RPMI8226 (cell line): Measurements from ENCODE around the gene HBEGF.
A peak's percentile ranks its signal among the peaks of the same experiment; 100 is the strongest.

ENCODE experiments used
- DNase-seq: peaks from one replicate; pipeline ENCODE4 v3.0.0-alpha.2; 2015

Gene HBEGF

DNA sequence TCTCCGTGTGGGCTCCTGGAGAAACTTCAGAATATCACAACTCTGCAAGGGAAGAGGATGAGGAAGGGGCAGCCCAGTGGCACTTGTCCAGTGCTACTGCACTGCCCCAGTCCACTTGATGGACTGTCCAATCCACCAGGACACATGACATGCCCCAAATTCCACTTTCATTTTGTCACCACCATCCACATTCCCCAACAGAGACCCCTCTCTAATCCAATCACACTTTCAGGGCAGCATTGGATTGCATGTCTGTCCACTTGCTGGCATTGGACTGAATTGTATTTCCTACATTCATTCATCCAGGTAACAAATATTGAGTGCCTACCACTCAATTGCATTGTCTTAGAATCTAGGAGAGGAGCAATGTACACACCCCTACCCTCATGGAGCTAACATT is 14.8 kb downstream of the HBEGF start:
- DNase-seq: no peak

DNA sequence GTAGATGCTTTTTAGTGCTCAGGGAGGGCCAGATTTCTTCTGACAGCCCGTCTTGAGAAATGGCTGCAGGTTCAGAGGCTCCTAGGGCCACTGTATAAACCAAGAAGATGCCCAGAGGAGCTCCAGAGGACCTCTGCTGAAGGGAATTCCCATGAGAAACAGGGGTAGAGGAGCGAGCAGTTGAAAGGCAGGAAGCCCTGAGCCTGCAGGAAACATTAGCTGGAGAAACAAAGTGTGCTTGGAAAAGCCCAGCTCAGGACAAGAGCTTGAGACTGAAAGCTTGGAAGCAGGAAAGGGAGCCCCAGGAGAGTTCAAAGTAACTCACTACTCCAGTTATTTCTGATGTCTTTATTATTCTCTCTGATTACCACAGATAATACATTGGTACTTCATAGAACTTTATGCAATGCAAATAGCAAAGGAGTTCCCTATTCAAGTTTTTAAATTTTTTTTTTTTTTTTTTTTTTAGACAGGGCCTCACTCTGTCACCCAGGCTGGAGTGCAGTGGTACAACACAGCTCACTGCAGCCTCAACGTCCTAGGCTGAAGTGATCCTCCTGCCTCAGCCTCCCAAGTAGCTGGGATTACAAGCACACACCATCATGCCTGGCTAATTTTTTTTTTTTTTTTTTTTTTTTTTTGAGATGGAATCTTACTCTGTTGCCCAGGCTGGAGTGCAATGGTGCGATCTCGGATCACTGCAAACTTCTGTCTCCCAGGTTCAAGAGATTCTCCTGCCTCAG is 16.5 kb downstream of the HBEGF start:
- DNase-seq: no peak

DNA sequence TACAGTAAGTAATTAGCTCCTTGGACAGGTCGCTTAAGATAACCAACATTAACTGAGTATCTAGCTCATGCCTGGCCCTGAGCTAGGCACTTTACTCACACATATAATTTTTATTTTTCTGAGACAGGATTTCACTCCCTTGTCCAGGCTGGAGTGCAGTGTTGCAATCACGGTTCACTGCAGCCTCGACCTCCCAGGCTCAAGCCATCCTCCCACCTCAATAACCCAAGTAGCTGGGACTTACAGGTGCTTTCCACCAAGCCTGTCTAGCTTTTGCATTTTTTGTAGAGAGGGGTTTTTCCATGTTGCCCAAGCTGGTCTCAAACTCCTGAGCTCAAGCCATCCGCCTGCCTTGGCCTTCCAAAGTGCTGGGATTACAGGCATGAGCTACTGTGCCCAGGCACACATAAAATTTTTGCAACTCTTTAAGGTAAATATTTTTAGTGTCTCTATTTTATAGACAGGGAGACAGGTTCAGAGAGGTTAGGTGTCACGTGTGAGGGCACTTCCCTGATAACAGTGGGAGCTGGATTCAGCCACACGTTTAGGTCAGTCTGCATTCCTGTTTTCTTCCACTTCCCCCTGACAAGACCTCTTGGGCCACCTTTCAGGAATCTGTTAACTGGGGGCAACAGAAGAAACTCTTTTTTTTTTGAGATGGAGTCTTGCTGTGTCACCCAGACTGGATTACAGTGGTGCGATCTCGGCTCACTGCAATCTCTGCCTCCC is 18.2 kb downstream of the HBEGF start:
- no peak for DNase-seq

DNA sequence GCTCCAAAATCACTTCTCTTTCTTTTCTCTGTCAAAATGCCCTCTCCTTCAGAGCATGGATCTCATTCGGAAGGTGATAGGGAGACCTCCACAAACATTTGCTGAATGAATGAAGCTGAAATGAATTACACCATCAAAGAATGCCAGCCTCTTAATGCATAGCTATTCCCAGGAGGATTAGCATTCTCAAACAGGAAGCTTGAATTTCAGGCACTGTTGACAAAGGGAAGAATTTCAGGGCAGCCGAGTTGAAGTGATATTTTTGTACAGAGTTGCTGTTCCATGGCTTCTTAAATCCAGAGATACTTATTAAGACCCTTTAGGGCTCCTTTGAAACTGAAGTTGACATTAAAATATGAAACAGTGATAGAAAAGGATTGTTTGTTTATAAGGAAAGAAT is 18.8 kb downstream of the HBEGF start:
- DNase-seq: no peak

DNA sequence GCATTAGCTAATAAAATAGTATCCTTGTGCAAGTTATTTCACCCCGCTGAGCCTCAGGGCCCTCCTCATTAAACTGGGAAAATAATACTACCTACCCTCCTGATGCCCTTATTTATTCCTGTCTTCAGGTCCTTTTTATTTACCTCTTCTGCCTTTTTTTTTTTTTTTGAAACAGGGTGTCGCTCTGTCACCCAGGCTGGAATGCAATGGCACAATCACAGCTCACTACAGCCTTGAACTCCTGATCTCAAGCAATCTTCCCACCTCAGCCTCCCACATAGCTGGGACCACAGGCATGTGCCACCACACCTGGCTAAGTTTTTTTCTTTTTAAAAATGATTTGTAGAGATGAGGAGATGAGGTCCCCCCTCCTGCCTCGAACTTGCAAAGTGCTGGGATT is 20.9 kb downstream of the HBEGF start:
- DNase-seq: no peak

DNA sequence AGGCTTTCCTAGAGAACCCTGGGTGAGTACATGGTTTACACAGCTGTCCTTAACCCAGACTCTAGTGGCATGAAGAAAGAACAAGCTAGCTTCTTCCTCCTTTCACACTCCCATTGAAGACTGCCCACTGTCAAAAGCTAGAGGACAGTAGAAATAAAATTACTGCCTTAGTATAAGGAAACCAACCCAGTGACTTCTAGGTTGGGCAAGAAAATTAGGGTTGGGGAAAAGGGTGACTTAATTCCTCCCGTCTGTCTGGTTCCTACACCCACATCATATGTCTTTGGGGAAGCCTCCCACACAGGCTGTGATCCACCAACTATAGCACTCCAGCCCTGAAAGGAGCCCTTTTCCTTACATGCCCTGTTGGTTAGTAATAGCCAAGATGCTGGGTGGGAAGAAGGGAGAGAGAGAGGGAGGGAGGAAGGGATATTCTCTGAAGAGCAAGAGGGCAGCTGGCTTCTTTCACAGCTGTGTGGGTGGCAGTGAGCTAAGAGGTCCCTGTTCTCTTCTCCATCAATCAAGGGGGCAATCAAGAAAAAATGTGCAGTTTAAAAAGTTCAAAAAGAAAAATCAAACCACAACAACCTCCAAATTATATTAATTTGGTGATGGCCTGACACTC is 21.7 kb downstream of the HBEGF start:
- DNase-seq: peak; percentile 4

DNA sequence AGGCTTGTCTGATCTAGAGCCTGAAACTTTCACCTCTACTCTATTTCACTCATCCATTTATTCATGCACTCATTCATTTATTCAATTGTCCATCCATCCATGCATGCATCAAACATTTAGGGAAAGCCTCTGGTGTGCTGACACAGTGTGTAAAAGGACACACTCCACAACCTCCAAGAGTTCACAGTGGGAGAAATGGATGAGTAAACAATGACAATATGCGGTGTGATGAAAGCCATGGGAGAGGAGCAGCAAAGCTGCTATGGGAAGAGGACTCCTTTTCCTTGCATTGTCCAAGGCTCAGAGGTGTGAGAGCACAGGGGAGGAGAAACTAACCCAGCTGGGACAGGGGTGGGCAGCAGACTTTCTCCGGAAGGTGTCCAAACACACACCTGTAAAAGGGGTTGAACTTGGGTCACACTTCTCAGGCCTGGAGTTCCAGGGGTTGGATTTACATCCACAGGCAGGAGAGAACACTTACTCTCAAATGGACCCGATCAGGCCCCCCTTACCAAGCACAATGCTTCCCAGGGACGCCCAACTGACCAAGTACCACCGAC is 22.3 kb downstream of the HBEGF start:
- DNase-seq: no peak

DNA sequence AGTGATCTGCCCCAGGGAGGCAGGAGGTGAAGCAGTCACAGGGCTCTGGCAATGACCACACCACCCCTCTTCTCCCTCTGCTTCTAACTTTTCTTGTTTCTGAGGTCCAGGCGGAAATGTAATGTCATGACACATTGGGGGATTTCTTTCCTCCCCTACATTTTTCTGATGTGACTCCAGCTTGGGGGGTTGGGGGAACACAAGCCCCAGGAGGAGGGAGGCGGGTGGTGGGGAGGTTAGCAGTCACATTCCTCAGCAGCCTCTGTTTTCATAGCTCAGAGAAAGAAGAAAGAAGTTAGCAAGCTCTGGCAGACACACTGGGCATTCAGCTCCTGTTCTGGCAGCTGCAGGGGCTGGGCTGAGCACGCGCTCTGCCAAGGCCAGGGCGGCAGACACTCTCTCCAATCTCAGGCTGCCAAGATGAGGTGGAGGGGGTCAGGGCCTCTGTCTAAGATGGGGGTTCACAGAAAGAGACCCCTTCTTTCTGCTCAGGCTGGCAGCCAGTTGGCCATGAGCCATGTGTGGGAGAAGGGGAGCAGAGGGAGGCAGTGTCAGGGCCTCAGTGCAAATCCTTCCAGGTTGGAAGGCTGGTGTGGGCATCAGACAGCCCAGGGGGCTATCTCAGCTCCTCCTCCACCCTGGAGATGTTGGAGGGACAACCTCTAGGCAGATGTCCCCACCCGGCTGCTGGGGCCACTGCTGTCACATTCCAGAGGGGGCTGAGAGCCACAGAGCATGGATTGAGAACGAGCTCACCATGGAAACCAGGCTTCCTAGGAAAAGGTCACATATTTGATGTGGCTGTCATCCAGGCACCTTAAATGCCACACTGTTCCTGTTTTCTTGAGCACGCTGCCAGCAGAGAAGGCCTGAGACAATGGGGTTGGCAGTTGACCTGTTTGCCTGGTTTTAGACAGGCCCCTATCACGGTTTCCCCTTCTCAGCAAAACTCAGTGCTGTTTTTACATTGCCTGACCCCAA is 23.4 kb downstream of the HBEGF start:
- DNase-seq: peak; percentile 57

DNA sequence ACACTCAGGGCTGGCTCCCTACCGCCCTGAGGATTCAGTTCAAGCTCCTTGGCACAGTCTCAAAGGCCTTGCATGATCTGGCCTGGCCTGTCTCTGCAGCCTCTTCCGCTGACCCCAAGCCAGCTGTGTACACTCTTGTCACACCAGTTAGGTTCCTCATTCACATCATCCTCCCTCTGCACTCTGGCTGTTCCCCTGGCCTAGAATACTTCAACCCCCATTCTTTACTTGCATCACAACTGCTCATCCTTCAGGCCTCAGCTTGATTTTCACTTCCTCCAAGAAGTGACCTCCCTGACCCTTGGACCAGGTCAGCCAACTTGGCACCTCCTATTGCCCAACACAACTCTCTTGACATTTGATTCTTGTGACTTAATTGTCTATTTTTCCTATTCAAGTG is 24.6 kb downstream of the HBEGF start:
- peak; percentile 82 for DNase-seq

DNA sequence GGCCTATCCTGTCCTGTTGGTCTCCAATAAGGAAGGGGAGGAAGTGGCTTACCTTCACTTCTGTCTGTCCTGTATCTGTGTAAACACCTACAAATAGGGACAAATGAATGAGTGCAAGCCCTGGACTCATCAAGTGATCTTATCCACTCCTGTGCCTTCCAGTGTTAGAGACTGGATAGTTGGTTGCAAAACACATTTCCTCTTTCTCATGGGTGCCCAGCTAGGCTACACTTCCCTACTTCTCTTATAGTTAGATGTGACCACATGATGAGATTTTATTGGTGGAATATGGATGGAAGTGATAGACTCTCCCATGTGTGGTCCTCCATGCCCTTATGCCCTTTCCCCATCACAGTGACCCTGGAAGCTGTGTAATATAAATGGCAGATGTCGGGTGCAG is 26.6 kb downstream of the HBEGF start:
- DNase-seq: no peak

DNA sequence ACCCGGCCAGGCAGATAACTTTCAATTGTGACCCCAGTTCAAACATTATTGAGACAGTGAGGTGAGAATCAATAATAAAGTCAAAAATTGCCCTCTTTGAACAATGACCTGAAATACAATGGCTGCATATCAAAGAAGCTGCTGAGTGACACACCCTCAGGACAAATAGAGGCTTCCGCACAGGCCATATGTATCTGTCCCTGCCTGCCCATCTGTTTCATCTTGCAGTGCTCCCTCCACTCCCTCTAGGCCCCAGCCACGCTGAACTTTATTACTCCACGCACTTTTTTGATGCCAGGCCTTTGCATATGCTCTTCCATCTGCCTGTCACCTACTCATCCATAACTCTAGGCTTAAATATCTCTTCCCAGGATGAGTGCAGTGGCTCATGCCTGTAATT is 27.6 kb downstream of the HBEGF start:
- DNase-seq: no peak

DNA sequence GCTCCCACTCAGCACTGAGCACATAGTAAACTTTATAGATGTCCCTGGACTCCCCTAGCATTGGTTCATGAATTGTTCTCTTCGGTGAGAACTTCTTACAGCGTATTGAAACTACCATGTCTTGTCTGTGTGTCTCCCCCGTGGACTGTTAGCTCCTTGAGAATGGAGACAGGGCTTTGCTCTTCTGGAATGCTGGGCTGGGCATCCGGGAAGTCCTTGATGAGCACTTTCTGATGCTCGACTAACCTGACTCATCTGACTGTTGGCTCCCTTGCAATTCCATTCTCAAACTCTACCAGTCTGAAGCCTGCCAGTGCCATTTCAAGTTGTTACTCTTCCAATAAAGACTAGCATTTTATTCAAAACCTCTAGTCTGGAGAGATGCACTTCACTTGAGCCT is 28.5 kb downstream of the HBEGF start:
- DNase-seq: no peak

DNA sequence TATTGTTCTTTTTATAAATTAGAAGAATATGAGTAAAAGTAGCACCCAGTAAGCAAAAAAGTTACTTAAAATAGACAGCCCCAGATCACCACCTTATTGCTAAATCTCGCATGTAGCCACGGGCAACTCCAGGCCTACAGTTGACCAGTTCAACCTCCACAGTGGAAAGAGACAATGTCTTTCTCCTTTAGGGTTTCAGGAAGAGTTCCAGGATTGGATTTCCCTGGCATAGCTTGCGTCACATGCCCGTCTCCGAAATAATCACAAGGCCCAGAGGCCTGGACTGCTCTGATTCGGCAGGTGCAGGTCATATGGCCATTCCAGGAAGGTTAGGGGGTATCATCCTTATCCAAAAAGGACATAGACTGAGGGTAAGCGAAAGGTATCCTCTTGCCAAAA is 33.6 kb downstream of the HBEGF start:
- no peak for DNase-seq

DNA sequence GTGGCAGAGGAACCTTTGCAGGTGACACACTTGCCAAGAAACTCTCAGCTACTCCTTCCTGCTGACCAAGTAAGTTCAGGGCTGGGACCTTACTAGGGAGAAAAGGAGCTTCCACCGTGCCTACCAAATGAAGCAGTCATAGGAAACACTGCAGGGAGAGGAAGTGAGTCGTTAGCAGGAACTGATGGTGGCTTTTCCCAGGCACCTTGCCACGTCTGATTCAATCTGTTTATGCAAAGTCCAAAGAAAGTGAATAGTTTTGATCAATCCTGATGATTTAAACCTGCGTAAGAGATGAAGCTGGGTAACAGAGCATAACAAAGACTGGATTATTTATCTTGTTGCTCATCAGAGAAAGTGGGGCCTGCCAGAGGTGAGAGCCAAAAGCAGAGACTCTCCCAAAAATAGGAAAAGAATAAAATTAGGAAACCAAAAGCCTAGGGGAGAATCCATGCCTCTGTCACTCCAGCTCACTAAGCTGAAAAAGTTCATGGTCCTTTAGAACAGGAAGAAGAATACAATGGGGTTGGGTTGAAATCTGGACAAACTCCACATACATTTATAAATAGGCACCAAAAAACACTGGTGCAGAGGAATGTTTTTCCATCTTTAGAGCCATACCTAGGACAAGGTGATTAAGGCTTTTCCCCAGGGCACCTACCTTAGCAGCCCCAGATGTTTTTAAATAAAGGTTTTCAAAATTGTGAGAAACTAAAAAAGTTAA is 34.2 kb downstream of the HBEGF start:
- DNase-seq: peak; percentile 53

DNA sequence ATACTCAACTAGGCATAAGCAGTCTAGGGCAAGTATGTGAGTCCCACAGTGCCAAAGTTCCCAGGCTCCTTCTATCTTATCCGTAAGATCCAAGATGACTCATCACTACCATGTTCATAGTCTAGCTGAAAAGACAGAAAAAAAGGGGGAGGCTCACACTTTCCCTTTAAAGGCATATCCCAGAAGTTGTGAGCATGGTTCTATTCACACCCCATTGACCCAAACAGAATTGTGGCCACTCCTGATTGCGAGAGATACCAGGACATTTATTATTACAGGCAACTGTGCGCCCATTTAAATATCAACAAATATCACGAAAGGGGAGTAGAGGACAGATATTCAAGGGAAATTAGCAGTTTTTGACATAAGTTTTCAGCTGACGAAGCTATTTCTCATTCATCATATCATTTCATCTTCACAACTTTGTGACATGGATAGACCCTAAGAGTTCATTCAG is 35.4 kb downstream of the HBEGF start:
- DNase-seq: no peak

DNA sequence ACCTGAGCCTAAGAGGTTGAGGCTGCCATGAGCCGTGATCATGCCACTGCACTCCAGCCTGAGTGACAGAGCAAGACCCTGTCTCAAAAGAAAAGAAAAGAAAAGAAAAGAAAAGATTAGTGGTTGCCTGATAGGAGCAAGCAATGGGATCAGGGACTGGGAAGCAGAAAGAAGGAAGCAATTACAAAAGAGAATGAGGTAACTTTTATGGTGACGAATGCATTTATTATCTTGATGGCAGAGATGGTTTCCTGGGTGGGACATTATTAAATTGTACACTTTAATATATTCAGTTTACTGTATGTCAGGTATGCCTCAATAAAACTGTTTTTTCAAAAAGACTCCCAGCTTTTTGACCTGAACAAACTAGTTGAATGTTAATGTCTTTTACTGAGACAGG is 36.0 kb downstream of the HBEGF start:
- DNase-seq: no peak

DNA sequence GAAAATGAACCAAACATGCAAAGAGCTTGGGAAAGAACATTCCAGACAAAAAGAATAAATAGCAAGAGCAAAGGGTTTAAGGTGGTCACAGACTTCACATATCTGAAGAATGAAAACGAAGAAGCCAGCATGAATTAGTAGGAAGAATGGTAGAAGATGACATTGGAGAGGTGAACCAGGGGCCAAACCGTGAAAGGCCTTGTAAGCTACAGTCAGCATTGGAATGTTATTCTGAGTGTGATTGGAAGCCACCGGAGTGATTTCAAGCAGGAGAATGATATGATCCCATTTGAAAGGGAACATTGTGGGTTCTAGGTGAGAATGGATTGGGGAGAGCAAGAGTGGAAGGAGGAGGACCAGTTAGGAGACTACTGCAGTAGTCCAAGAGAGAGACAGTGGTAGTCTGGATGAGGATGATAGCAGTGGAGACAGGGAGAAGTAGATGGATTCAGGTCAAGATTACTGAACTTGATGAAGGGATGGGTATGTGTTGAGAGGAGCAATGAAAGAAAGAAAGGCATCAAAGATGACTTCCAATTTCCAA is 36.6 kb downstream of the HBEGF start:
- no peak for DNase-seq

DNA sequence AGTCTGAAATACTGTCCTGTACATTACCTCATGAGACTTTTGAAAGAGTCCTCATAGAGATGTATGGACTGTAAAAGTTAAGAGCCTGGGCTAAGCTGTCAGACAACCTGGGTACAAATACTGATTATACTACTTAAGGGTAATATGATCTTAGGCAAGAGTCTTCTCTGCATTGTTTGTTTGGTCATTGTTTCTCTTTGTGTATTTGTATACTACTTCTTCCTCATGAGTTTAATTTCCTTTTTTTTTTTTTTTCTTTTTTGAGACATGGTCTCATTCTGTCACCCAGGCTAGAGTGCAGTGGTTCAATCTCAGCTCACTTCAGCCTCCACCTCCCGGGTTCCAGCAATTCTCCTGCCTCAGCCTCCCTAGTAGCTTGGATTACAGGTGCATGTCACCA is 40.9 kb downstream of the HBEGF start:
- no peak for DNase-seq

DNA sequence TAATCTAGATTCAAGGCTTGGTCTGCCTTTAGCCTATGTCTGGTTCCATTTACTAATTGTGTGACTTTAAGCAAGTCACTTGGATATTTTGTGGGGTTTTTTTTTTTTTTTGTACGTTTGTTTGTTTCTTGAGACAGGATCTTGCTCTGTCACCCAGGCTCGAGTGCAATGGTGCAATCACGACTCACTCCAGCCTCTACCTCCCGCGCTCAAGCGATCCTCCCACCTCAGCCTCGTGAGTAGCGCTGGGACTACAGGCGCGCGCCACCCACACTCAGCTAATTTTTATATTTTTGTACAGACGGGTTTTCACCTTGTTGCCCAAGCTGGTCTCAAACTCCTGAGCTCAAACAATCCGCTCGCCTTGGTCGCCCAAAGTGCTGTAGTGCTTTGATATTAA is 42.4 kb downstream of the HBEGF start:
- DNase-seq: no peak

DNA sequence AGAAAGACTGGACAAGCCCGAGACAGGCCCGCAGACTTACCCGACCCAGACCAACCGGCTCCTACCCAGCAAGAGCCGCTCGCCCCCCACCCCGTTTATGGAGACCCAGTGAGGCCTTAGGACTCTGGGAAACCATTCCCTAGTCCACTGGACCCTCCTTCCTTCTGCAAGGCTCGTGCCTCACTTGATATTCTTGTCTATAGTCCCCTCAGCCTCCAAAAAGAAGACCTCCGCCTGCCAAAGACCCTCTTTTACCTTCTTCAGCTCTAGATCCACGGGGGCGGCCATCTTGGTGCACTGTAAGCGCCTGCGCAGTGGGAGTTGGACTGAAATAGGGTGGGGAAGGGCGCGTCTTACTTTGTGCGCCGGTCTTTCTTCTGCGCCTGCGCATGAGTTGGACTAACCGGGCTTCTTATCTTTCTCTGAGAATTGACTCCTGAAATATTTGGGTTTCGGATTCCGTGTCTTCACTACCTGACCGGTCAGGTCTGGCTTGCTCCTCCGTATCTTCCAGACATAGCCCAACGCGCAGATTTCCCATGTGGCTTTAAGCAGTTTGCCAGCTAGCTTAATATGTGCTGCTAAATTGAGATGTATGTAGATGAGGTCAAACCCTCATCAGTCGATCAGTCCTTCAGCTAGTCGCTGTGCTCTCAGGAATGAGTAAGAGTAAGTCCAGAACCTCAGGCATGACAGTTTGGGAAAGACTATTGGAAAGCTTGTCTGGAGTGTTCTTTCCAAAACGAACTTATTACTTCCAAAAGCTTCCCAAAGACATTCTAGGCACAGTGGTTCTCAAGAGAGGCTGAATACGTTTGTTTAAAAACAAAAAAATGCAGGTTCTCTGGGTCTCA is 43.4 kb downstream of the HBEGF start, which contains the start of gene PFDN1:
PFDN1 (minus strand) TSS at position 316 of the 854 bp plus-strand sequence; CDS start at position 288, 28 bp downstream.
- DNase-seq: peak; percentile 96
